GM19240 (cell line): ENCODE measurements around the gene NCOA5.

Experiments used
- DNase-seq: peaks from one replicate; pipeline ENCODE4 v3.0.0; 2011; ENCODE audit warnings: low spot score; ENCODE audit not compliant: insufficient read length

Gene NCOA5

GRCh38 chr20:46063151-46063550, 26.6 kb downstream of the NCOA5 start:
- no peak for DNase-seq

- no peak for DNase-seq
These were observed 27.1 kb downstream of the NCOA5 start for GRCh38 chr20:46062621-46063020.

GRCh38 chr20:46062151-46062550, 27.6 kb downstream of the NCOA5 start:
- no peak for DNase-seq

- no peak for DNase-seq
These were observed 28.8 kb downstream of the NCOA5 start for GRCh38 chr20:46060975-46061374.

GRCh38 chr20:46060301-46060881, 29.4 kb downstream of the NCOA5 start:
- DNase-seq: no peak

GRCh38 chr20:46058599-46059281, 31.0 kb downstream of the NCOA5 start:
- DNase-seq: no peak

- DNase-seq: no peak
These were observed 31.7 kb downstream of the NCOA5 start for GRCh38 chr20:46057856-46058598.

- DNase-seq: no peak
These were observed 32.5 kb downstream of the NCOA5 start for GRCh38 chr20:46056970-46057855.

GRCh38 chr20:46056027-46056833, 33.5 kb downstream of the NCOA5 start:
- DNase-seq: no peak

GRCh38 chr20:46055269-46055668, 34.5 kb downstream of the NCOA5 start:
- DNase-seq: no peak

- DNase-seq: no peak
These were observed 35.2 kb downstream of the NCOA5 start for GRCh38 chr20:46054606-46055005.

- DNase-seq: no peak
These were observed 36.3 kb downstream of the NCOA5 start for GRCh38 chr20:46053416-46053815.

- no peak for DNase-seq
These were observed 38.0 kb downstream of the NCOA5 start for GRCh38 chr20:46051556-46052308.

GRCh38 chr20:46050885-46051284, 38.9 kb downstream of the NCOA5 start:
- DNase-seq: no peak

- no peak for DNase-seq
These were observed 39.3 kb downstream of the NCOA5 start for GRCh38 chr20:46050444-46050843.

- no peak for DNase-seq
These were observed 39.9 kb downstream of the NCOA5 start for GRCh38 chr20:46049815-46050214.

GRCh38 chr20:46049190-46049589, 40.6 kb downstream of the NCOA5 start:
- DNase-seq: no peak

GRCh38 chr20:46047821-46048220, 41.9 kb downstream of the NCOA5 start:
- DNase-seq: no peak

GRCh38 chr20:46046588-46047310, 43.0 kb downstream of the NCOA5 start:
- DNase-seq: no peak
